Bone marrow (tissue), 2 donors: ENCODE data around the gene SYCP2L.
A peak's percentile ranks its signal among the peaks of the same experiment; 100 is the strongest.
"Not testable (repeated sequence)": the region's sequence is repeated elsewhere in the genome, so short reads cannot be mapped to it uniquely, and the experiment has no call there.

ENCODE experiments used
- DNase-seq, 2 donors: peaks; one replicate each; lab custom pipeline; 2025; lab: John Stamatoyannopoulos, UW

Gene SYCP2L

GRCh38 chr6:10886691-10887502 is at the start of gene SYCP2L:
SYCP2L (plus strand) TSS chr6:10887052; CDS start chr6:10887127, 75 bp downstream.
- no peak for DNase-seq

GRCh38 chr6:10837622-10837994 is 49.2 kb upstream of the SYCP2L start:
- no peak for DNase-seq

GRCh38 chr6:10837995-10838793 is 48.7 kb upstream of the SYCP2L start, which contains the start of gene MAK:
MAK (minus strand) TSS chr6:10838539; CDS start chr6:10830648, 7,891 bp downstream.
- peak; percentile 22 to 72 for DNase-seq

GRCh38 chr6:10838794-10839333 is 48.0 kb upstream of the SYCP2L start:
- no peak for DNase-seq

GRCh38 chr6:10843554-10843953 is 43.3 kb upstream of the SYCP2L start:
- DNase-seq = no peak

- no peak for DNase-seq
Observed at GRCh38 chr6:10847684-10848083, 39.2 kb upstream of the SYCP2L start.

- DNase-seq = no peak
Observed at GRCh38 chr6:10849901-10850300, 37.0 kb upstream of the SYCP2L start.

GRCh38 chr6:10850728-10851127 is 36.1 kb upstream of the SYCP2L start:
- DNase-seq = no peak

- DNase-seq = no peak
Observed at GRCh38 chr6:10852361-10852960, 34.4 kb upstream of the SYCP2L start.

GRCh38 chr6:10853849-10854300 is 33.0 kb upstream of the SYCP2L start:
- DNase-seq = not testable (repeated sequence)

- no peak for DNase-seq
Observed at GRCh38 chr6:10854922-10855632, 31.8 kb upstream of the SYCP2L start.

- no peak for DNase-seq
Observed at GRCh38 chr6:10857259-10857658, 29.6 kb upstream of the SYCP2L start.

- DNase-seq = no peak
Observed at GRCh38 chr6:10861086-10861485, 25.8 kb upstream of the SYCP2L start.

GRCh38 chr6:10862361-10862760 is 24.5 kb upstream of the SYCP2L start:
- no peak for DNase-seq

- not testable (repeated sequence) for DNase-seq
Observed at GRCh38 chr6:10863031-10863430, 23.8 kb upstream of the SYCP2L start.

GRCh38 chr6:10866709-10867108 is 20.1 kb upstream of the SYCP2L start:
- DNase-seq = not testable (repeated sequence)

GRCh38 chr6:10867952-10868351 is 18.9 kb upstream of the SYCP2L start:
- DNase-seq = no peak

- DNase-seq = no peak
Observed at GRCh38 chr6:10873374-10873773, 13.5 kb upstream of the SYCP2L start.

- DNase-seq = no peak
Observed at GRCh38 chr6:10874207-10874606, 12.6 kb upstream of the SYCP2L start.

GRCh38 chr6:10875026-10875425 is 11.8 kb upstream of the SYCP2L start:
- no peak for DNase-seq

GRCh38 chr6:10877012-10877411 is 9.8 kb upstream of the SYCP2L start:
- no peak for DNase-seq

- DNase-seq = no peak
Observed at GRCh38 chr6:10877871-10878270, 9.0 kb upstream of the SYCP2L start.
